Measurements from ENCODE around the gene GNB3.

DNA sequence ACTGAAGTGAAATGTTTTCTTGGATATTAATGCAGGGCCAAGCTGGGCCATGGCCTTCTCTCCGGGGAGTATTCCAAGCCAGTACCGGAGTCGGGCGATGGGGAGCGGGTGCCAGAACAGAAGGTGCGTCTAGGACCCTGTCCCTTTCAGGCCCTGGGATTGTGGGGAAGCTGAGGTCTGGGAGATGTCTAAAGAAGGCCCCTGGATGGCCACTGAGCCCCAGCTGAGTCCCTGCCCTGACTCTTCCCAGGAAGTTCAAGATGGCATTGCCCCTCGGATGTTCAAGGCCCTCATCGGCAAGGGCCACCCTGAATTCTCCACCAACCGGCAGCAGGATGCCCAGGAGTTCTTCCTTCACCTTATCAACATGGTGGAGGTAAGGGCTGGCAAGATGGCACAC lies 19.4 kb downstream of the GNB3 start:
- TF ChIP-seq, protein P1, sequence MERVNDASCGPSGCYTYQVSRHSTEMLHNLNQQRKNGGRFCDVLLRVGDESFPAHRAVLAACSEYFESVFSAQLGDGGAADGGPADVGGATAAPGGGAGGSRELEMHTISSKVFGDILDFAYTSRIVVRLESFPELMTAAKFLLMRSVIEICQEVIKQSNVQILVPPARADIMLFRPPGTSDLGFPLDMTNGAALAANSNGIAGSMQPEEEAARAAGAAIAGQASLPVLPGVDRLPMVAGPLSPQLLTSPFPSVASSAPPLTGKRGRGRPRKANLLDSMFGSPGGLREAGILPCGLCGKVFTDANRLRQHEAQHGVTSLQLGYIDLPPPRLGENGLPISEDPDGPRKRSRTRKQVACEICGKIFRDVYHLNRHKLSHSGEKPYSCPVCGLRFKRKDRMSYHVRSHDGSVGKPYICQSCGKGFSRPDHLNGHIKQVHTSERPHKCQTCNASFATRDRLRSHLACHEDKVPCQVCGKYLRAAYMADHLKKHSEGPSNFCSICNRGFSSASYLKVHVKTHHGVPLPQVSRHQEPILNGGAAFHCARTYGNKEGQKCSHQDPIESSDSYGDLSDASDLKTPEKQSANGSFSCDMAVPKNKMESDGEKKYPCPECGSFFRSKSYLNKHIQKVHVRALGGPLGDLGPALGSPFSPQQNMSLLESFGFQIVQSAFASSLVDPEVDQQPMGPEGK (CRISPR knock-in tag; IDR thresholded peaks at IDR 0.05; ENCODE audit: borderline replicate concordance) = no peak
- TF ChIP-seq ZNF70 (CRISPR knock-in tag; IDR thresholded peaks at IDR 0.05) (no peak), TOX (CRISPR knock-in tag; IDR thresholded peaks at IDR 0.05; ENCODE audit: borderline replicate concordance) (no peak), GLIS3 (CRISPR knock-in tag; IDR thresholded peaks at IDR 0.05) (no peak)
- TF ChIP-seq, protein P2, sequence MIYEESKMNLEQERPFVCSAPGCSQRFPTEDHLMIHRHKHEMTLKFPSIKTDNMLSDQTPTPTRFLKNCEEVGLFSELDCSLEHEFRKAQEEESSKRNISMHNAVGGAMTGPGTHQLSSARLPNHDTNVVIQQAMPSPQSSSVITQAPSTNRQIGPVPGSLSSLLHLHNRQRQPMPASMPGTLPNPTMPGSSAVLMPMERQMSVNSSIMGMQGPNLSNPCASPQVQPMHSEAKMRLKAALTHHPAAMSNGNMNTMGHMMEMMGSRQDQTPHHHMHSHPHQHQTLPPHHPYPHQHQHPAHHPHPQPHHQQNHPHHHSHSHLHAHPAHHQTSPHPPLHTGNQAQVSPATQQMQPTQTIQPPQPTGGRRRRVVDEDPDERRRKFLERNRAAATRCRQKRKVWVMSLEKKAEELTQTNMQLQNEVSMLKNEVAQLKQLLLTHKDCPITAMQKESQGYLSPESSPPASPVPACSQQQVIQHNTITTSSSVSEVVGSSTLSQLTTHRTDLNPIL (CRISPR knock-in tag; IDR thresholded peaks at IDR 0.05; ENCODE audit: low read depth) = no peak

Measured in SK-N-SH treated with all-trans-retinoic acid at 6 μM for 48 hours (cell line).